OCI-LY3 (cell line): ENCODE measurements around the gene ADA.

Experiments used
- EZH2phosphoT487 ChIP-seq: fragments of 200-600 bp; shearing (Covaris generic); IDR thresholded peaks from 2 replicates; pipeline ENCODE4 v1.6.1; 2018; ENCODE audit warnings: antibody characterized with exemption, mixed run types, low read depth
- TF ChIP-seq, protein P1 (sequence below): fragments of 200-600, 300-600 bp; sonication (generic); IDR thresholded peaks from 2 replicates; pipeline ENCODE4 v1.5.1; 2014; ENCODE audit warnings: antibody characterized with exemption, low read length, low read depth

DNA sequence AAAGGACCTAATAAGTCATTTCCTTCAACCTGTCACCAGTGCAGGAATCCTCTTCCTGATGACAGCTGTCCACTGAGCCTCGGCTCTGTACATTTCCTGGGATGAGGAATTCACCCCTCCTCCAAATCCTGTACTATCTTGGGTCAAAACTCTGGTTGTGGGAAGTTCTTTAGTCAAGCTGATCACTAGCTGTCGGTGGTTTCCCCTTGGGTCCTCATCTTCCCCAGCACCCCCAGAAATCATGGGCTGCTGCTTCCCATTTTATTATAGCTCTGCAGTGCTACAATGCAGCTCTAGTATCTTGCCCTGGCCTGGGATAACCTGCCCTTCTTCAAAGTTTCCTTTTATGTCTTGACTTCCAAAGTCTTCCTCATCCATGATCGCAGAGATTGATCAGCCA, 14.6 kb upstream of the ADA start:
- TF ChIP-seq, protein P1, sequence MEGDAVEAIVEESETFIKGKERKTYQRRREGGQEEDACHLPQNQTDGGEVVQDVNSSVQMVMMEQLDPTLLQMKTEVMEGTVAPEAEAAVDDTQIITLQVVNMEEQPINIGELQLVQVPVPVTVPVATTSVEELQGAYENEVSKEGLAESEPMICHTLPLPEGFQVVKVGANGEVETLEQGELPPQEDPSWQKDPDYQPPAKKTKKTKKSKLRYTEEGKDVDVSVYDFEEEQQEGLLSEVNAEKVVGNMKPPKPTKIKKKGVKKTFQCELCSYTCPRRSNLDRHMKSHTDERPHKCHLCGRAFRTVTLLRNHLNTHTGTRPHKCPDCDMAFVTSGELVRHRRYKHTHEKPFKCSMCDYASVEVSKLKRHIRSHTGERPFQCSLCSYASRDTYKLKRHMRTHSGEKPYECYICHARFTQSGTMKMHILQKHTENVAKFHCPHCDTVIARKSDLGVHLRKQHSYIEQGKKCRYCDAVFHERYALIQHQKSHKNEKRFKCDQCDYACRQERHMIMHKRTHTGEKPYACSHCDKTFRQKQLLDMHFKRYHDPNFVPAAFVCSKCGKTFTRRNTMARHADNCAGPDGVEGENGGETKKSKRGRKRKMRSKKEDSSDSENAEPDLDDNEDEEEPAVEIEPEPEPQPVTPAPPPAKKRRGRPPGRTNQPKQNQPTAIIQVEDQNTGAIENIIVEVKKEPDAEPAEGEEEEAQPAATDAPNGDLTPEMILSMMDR = no peak
- no peak for TF ChIP-seq EZH2phosphoT487
